IMR-90 (cell line): ENCODE data around the gene FPR2. TPM values are rescaled to one million over a fixed set of nuclear protein-coding genes. Genes with fewer than 3 reads are reported as not detected.

ENCODE experiments used
- ATAC-seq: fragments of 200-7000 bp; cut with Tn5 transposase; 2 replicates; pipeline ENCODE4 v1.9.1; 2020; ENCODE audit warnings: low read depth, mild to moderate bottlenecking, moderate library complexity
- BruUV-seq: library from RNA; stranded (reverse); fragments of 400-500 nt; replicated peaks from 2 replicates; lab custom pipeline; 2021; lab: Mats Ljungman, UMichigan
- CTCF ChIA-PET: fragments of 300-600 bp; formaldehyde crosslinking; extraction: SDS; loops from one replicate; lab custom pipeline; 2021; ENCODE audit warnings: antibody characterized with exemption; lab: Yijun Ruan, JAX
- POLR2A ChIA-PET: fragments of 300-600 bp; sonication (Branson Sonifier 250); formaldehyde crosslinking; loops from one replicate; lab custom pipeline; 2022; ENCODE audit warnings: antibody characterized with exemption; ENCODE audit not compliant: unreplicated experiment; lab: Charles Lee
- DNase-seq: peaks from one replicate; pipeline ENCODE4 v3.0.0; 2013
- H2AFZ ChIP-seq: replicated peaks from 2 replicates; pipeline ENCODE3; 2013; ENCODE audit warnings: low read length, mild to moderate bottlenecking; ENCODE audit not compliant: poor library complexity
- H2AK5ac ChIP-seq: 2 replicates; pipeline ENCODE4 v1.6.1; 2013; ENCODE audit warnings: low read depth, low read length, inconsistent platforms
- H2AK9ac ChIP-seq: replicated peaks from 2 replicates; pipeline ENCODE3; 2013; ENCODE audit warnings: mild to moderate bottlenecking, low read depth, low read length, moderate library complexity; ENCODE audit not compliant: poor library complexity
- H2BK120ac ChIP-seq: 2 replicates; pipeline ENCODE4 v1.6.1; 2013; ENCODE audit warnings: low read depth, low read length, inconsistent platforms
- H2BK15ac ChIP-seq: 3 replicates; pipeline ENCODE4 v1.6.1; 2013; ENCODE audit warnings: low read depth, low read length, inconsistent platforms
- H2BK20ac ChIP-seq: 2 replicates; pipeline ENCODE4 v1.6.1; 2013; ENCODE audit warnings: low read depth, mild to moderate bottlenecking, inconsistent platforms, low read length, moderate library complexity
- H2BK5ac ChIP-seq: 2 replicates; pipeline ENCODE4 v1.6.1; 2013; ENCODE audit warnings: mild to moderate bottlenecking, low read depth, low read length, inconsistent platforms; ENCODE audit not compliant: poor library complexity, severe bottlenecking
- H3K14ac ChIP-seq: replicated peaks from 2 replicates; pipeline ENCODE4 v1.6.1; 2013; ENCODE audit warnings: low read depth, low read length, inconsistent platforms
- H3K18ac ChIP-seq: 2 replicates; pipeline ENCODE4 v1.6.1; 2013; ENCODE audit warnings: low read depth, low read length, control low read depth
- H3K23ac ChIP-seq: 2 replicates; pipeline ENCODE4 v1.6.1; 2013; ENCODE audit warnings: low read depth, low read length, inconsistent platforms
- H3K27ac ChIP-seq: 2 replicates; pipeline ENCODE4 v1.5.1; 2013; ENCODE audit warnings: mild to moderate bottlenecking, control low read depth, low read length; ENCODE audit not compliant: insufficient read depth
- H3K27me3 ChIP-seq: 2 replicates; pipeline ENCODE4 v1.6.1; 2013; ENCODE audit warnings: low read length; ENCODE audit not compliant: control insufficient read depth, insufficient read depth
- H3K36me3 ChIP-seq: 2 replicates; pipeline ENCODE4 v1.6.1; 2013; ENCODE audit warnings: low read length, mixed read lengths; ENCODE audit not compliant: control insufficient read depth, insufficient read depth
- H3K4ac ChIP-seq: 2 replicates; pipeline ENCODE4 v1.6.1; 2013; ENCODE audit warnings: low read depth, low read length, inconsistent platforms
- H3K4me1 ChIP-seq: 2 replicates; pipeline ENCODE4 v1.6.1; 2013; ENCODE audit warnings: low read length, mixed read lengths; ENCODE audit not compliant: control insufficient read depth, insufficient read depth
- H3K4me2 ChIP-seq: 2 replicates; pipeline ENCODE4 v1.6.1; 2013; ENCODE audit warnings: low read depth, mild to moderate bottlenecking, control low read depth, low read length, moderate library complexity
- H3K4me3 ChIP-seq: 2 replicates; pipeline ENCODE4 v1.5.1; 2013; ENCODE audit warnings: low read depth, mild to moderate bottlenecking, control low read depth, low read length, moderate library complexity; ENCODE audit not compliant: insufficient read depth
- H3K56ac ChIP-seq: 2 replicates; pipeline ENCODE4 v1.6.1; 2013; ENCODE audit warnings: low read length, inconsistent platforms; ENCODE audit not compliant: insufficient read depth; ENCODE audit errors: extremely low read depth
- H3K79me1 ChIP-seq, 2 experiments: 2 replicates each; pipeline ENCODE4 v1.6.1; 2013; ENCODE audit warnings: low read length in 2 of 2, inconsistent platforms in 1 of 2, low read depth in 1 of 2
- H3K9ac ChIP-seq: 2 replicates; pipeline ENCODE4 v1.6.1; 2013; ENCODE audit warnings: low read depth, low read length, control low read depth
- H3K9me1 ChIP-seq: 2 replicates; pipeline ENCODE4 v1.6.1; 2013; ENCODE audit warnings: low read length, inconsistent platforms; ENCODE audit not compliant: insufficient read depth
- H3K9me3 ChIP-seq: 2 replicates; pipeline ENCODE4 v1.6.1; 2013; ENCODE audit warnings: low read length; ENCODE audit not compliant: control insufficient read depth, insufficient read depth
- H4K20me1 ChIP-seq: 2 replicates; pipeline ENCODE4 v1.6.1; 2013; ENCODE audit warnings: low read length, inconsistent platforms; ENCODE audit not compliant: insufficient read depth
- H4K5ac ChIP-seq: 2 replicates; pipeline ENCODE4 v1.6.1; 2013; ENCODE audit warnings: mild to moderate bottlenecking, low read depth, low read length, control low read depth
- H4K8ac ChIP-seq, 2 experiments: 2 replicates each; pipeline ENCODE4 v1.6.1; 2013; ENCODE audit warnings: low read depth in 2 of 2, low read length in 2 of 2, control low read depth in 1 of 2, inconsistent platforms in 1 of 2
- H4K91ac ChIP-seq: 2 replicates; pipeline ENCODE4 v1.6.1; 2013; ENCODE audit warnings: low read depth, low read length, inconsistent platforms; ENCODE audit not compliant: insufficient read depth
- CHD1 ChIP-seq: IDR thresholded peaks from 2 replicates; pipeline ENCODE4 v1.6.1; 2012; ENCODE audit warnings: low read depth, low read length, improper control_type of control experiment
- CTCF ChIP-seq: conservative IDR thresholded peaks from 2 replicates; pipeline ENCODE4 v1.5.1; 2012; ENCODE audit warnings: mild to moderate bottlenecking, low read depth, low read length, improper control_type of control experiment
- MAFK ChIP-seq: IDR thresholded peaks from 2 replicates; pipeline ENCODE4 v1.6.1; 2012; ENCODE audit warnings: low read depth, low read length, improper control_type of control experiment
- MAZ ChIP-seq: IDR thresholded peaks from 2 replicates; pipeline ENCODE4 v1.6.1; 2012; ENCODE audit warnings: low read depth, mild to moderate bottlenecking, low read length, improper control_type of control experiment, moderate library complexity, borderline replicate concordance
- NFE2L2 ChIP-seq: fragments of 150-350 bp; IDR thresholded peaks from 2 replicates; pipeline ENCODE4 v1.6.1; 2016; ENCODE audit warnings: low read depth, mild to moderate bottlenecking, low read length
- RFX5 ChIP-seq: IDR thresholded peaks from 2 replicates; pipeline ENCODE4 v1.8.0; 2012; ENCODE audit warnings: low read depth, mild to moderate bottlenecking, low read length, moderate library complexity
- WGBS, 2 experiments: methylation state at CpG; one replicate each; pipeline versions ENCODE4 v1.1.5 to v1.1.7; 2013; ENCODE audit warnings: missing lambda C conversion rate in 2 of 2; ENCODE audit not compliant: insufficient read length in 1 of 2; ENCODE audit errors: extremely low coverage in 2 of 2; 5-methylcytosine and 5-hydroxymethylcytosine counted together
- dilution Hi-C: fragments of 300-500 bp; cut with HindIII; formaldehyde crosslinking; loops from one replicate; pipeline ENCODE4 v1.14.3; 2018; ENCODE audit warnings: low sequenced_read_pairs; ENCODE audit not compliant: unreplicated experiment
- in situ Hi-C: fragments of 300-500 bp; cut with MboI; formaldehyde crosslinking; loops from 3 replicates; pipeline ENCODE4 v1.14.3; 2019; ENCODE audit warnings: low sequenced_read_pairs, inconsistent platforms, mixed read lengths
- intact Hi-C: fragments of 100-400 bp; cut with micrococcal nuclease; formaldehyde crosslinking; loops from 2 replicates; pipeline ENCODE4 v1.10.0; 2022
- polyA plus RNA-seq, 3 experiments: library from polyadenylated mRNA; depleted of rRNA; stranded (reverse); fragments of >200 nt; gene quantifications; 2 replicates each; pipeline ENCODE4 v1.2.3, GENCODE V29; 2012; ENCODE audit warnings: low replicate concordance in 1 of 3
- total RNA-seq: library from RNA; depleted of rRNA; stranded (reverse); fragments of >200 nt; gene quantifications from 2 replicates; pipeline ENCODE4 v1.2.3, GENCODE V29; 2012

The FPR2 gene
- total and polyA plus RNA-seq, 2 of the 4 experiments (the other 2 are of a cell fraction), result not detected

- Histone ChIP-seq H2AFZ (no peak overlapping the region), H4K8ac (no peak overlapping the region), H3K4me1 (no peaks in the 10 kb centered on the region), H3K14ac (no peak overlapping the region), H3K9ac (no peak overlapping the region), H4K5ac (no peak overlapping the region), H4K20me1 (no peaks in the 10 kb centered on the region), H4K91ac (no peak overlapping the region), H3K36me3 (no peaks in the 10 kb centered on the region), H3K27ac (no peak overlapping the region), H2BK15ac (no peak overlapping the region), H3K4ac (no peak overlapping the region), H3K18ac (no peak overlapping the region), H3K4me2 (no peak overlapping the region), H2BK120ac (no peak overlapping the region), H2AK5ac (no peak overlapping the region), H2BK20ac (no peak overlapping the region), H3K27me3 (no peaks in the 10 kb centered on the region), H3K79me1 (no peaks in the 10 kb centered on the region), H3K23ac (no peak overlapping the region), H3K56ac (no peak overlapping the region), H3K4me3 (no peak overlapping the region), H3K9me3 (0 out of 2 replicates have a peak, but pooled peaks cover 1% of the 10 kb centered on the region), H3K9me1 (no peaks in the 10 kb centered on the region), H2AK9ac (no peak overlapping the region), H2BK5ac (no peak overlapping the region)
- BruUV-seq, result no TSS peak
- intact Hi-C loops (no loop called here), in situ Hi-C loops (no loop called here), dilution Hi-C loops (no loop called here)
- POLR2A ChIA-PET, result no interaction called here
- DNase-seq, result no peak
- TF ChIP-seq CHD1 (no peak), MAZ (no peak), NFE2L2 (no peak), RFX5 (no peak), CTCF (no peak), MAFK (no peak)
- no peak for ATAC-seq
- CTCF ChIA-PET, result no interaction called here
- WGBS, 2 experiments, result 20% methylated on average over 1 of the region's 3 CpGs; no CpG with 5 or more reads in 1 of the 2 experiments
Measured at GRCh38 chr19:51737389-51737788, 23.6 kb upstream of the FPR2 start.
